ENCODE measurements around the gene RNU2-63P.
"Not testable (repeated sequence)": the region's sequence is repeated elsewhere in the genome, so short reads cannot be mapped to it uniquely, and the experiment has no call there.

Gene RNU2-63P

GRCh38 chr2:88028931-88029330 lies 12.6 kb upstream of the RNU2-63P start:
- DNase-seq (ENCODE audit: low read depth), result no peak

- no peak for DNase-seq (ENCODE audit: low read depth)
Observed at GRCh38 chr2:88027697-88028389, 11.5 kb upstream of the RNU2-63P start.

GRCh38 chr2:88024509-88024908 lies 8.2 kb upstream of the RNU2-63P start:
- no peak for DNase-seq (ENCODE audit: low read depth)

DNA sequence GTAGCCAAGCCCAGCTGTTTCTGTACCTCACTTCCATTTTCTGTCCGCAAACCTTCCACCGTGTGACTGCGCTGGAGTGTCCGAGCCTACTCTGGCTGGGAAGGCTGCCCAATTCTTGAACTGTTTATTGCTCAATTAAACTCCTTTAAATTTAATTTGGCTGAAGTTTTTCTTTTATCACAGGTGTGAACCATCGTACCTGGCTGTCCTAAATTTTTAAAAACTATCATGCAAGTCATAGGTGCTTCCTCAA lies 6.2 kb upstream of the RNU2-63P start:
- DNase-seq (ENCODE audit: low read depth), result no peak

DNA sequence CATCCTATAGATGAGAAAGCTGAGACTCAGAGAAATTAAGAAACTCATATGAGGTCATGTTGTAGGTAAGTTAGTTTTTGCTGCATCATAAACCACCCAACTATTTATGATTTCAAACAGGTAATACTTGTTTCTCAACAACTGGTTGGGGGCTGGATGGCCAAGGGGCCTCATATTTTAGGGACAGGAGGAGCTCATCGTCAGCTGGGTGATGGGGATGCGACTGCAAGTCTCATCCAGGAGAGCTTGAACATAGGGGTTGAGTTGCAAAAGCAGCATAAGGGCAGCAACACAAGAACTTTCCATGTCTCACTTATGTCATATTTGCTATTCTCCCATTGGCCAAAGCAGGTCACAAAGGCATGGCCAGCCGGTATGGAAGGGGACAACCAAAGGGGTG lies 3.6 kb upstream of the RNU2-63P start:
- DNase-seq (ENCODE audit: low read depth), result no peak

- no peak for DNase-seq (ENCODE audit: low read depth)
Observed at GRCh38 chr2:88018909-88019308, 2.6 kb upstream of the RNU2-63P start.

DNA sequence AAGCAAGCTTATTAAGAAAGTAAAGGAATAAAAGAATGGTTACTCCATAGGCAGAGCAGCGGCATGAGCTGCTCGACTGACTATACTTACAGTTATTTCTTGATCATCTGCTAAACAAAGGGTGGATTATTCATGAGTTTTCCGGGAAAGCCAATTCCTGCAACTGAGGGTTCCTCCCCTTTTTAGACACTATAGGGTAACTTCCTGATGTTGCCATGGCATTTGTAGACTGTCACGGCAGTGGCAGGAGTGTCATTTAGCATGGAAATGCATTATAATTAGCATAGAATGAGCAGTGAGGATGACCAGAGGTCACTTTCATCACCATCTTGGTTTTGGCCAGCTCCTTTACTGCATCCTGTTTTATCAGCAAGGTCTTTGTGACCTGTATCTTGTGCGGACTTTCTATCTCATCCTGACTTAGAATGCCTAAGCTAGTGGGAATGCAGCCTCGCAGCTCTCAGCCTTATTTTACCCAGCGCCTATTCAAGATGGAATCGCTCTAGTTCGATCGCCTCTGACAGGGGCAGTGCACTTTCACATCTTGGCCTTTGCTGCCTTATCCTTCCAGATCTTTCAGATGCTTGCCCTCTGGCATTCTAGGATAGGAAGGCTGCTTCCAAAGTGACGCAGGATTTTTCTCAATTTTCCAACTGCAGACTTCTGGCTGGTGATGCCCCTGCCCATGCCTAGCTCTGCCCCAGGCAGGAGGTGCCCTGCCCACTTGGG lies 1.9 kb upstream of the RNU2-63P start:
- not testable (repeated sequence) for DNase-seq (ENCODE audit: low read depth)

- DNase-seq (ENCODE audit: low read depth), result not testable (repeated sequence)
Observed at GRCh38 chr2:88017780-88018038, 1.4 kb upstream of the RNU2-63P start.

GRCh38 chr2:88016960-88017779 lies 823 bp upstream of the RNU2-63P start:
- DNase-seq (ENCODE audit: low read depth), result no peak

DNA sequence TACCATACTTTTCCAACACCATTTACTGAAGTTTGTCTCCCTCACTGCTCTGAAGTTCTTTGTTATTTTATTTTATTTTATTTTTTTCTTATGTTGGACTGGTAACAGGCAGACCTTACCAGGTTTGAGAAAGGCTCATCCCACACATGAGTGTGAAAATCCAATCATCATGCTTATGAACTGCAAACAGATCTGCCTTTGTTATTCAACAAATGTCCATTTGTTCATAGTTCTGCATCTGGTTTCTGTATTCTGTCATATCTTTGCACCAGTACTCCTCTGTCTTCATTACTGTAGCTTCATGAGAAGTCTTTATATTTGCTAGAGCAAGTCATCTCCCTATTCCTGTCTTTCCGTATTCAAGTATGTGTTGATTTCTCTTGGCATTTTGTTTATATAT lies 5.3 kb downstream of the RNU2-63P start:
- DNase-seq (ENCODE audit: low read depth), result no peak

GRCh38 chr2:88010136-88010535 lies 6.2 kb downstream of the RNU2-63P start:
- no peak for DNase-seq (ENCODE audit: low read depth)

- DNase-seq (ENCODE audit: low read depth), result no peak
Observed at GRCh38 chr2:88006912-88007439, 9.4 kb downstream of the RNU2-63P start.

DNA sequence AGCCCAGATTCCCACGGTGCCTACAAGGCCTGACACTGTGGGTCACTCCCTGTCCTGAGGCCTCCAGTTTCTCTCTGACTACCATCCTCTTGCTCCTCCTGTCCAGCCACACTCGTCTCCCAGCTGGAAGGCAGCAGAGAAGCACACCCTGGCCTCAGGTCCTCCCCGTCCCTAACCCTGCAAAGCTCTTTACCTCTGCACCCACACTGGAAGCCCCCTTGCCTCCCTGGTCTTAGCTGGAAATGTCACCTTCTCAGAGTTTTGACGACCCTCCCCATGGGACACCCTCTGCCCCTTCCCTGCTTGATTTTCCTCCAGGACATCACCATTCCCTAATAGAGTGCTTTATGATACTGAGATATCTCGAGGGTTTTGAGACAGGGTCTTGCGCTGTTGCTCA lies 10.6 kb downstream of the RNU2-63P start:
- DNase-seq (ENCODE audit: low read depth), result no peak

GRCh38 chr2:88003074-88003755 lies 13.1 kb downstream of the RNU2-63P start:
- DNase-seq (ENCODE audit: low read depth), result no peak

DNA sequence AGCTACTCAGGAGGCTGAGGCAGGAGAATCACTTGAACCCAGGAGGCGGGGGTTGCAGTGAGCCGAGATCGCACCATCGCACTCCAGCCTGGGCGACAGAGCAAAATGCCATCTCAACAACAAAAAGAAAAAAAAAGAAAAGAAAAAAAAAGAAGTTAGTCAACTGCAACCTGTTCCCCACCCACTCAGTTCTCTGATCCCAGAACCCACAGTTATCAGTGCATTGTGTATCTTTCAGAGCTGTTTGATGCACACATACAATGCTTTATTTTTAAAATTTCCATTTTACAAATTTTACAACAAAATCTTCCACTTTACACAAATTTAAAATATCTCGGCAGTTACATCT lies 14.0 kb downstream of the RNU2-63P start:
- DNase-seq (ENCODE audit: low read depth), result no peak

GRCh38 chr2:88000474-88000873 lies 15.9 kb downstream of the RNU2-63P start:
- DNase-seq (ENCODE audit: low read depth), result not testable (repeated sequence)

GRCh38 chr2:87996570-87996969 lies 19.8 kb downstream of the RNU2-63P start:
- no peak for DNase-seq (ENCODE audit: low read depth)

DNA sequence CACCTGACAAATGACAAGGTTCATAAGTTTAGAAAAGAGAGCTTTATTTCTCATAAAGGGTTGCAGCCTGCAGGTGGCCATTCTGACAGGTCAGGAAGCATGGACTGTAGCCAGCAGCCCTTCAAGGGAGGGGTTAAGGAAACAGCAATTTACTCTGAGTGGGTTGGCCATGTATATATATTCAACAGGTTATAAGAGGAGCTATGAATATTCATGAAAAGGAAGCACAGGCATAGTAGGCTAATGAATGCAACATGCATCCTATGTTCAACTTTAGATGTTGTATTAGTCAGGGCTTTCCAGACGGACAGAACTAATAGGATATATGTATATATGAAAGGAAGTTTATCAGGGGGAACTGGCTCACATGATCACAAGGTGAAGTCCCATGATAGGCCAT lies 20.6 kb downstream of the RNU2-63P start:
- no peak for DNase-seq (ENCODE audit: low read depth)

DNA sequence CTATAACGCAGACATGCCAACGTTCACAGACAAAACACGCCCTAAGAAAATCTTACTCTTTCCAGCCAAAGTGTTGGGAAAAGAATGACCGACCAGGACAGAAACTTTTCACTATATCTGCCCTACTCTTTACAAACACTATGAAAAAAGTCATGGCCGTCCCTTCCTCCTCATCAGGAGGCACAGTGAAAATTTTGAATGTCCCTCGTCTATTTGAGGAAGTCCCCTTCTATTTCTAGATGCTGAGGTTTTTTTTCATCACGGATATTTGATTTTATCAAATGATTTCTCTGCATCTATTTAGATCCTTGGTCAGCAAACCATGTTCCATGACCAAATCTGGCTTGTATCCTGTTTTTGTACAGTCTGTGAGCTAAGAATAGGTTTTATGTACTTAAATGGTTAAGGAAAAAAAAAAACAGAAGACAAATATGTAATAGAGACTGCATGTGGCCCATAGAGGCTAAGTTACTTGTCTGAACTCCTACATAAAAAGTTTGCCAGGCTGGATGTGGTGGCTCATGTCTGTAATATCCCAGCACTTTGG lies 22.0 kb downstream of the RNU2-63P start:
- not testable (repeated sequence) for DNase-seq (ENCODE audit: low read depth)

DNA sequence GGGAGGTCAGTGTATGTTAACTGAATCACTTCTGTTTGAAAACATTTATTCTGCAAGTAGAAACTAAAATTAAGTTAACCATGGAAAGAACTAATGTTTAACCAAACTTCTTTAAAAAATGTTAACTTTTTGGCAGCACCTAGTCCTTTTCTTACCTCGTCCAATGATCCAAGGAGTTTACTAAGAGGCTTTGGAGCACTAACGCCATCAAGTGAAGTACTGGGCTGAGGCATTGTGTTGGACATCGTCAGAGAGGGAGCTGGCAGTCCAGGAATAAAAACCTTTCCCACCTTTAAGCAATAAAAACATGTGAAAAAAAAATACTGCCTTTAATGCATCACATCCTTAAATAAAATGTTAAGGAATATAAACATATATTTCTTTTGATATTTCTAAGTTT lies 23.8 kb downstream of the RNU2-63P start:
- not testable (repeated sequence) for DNase-seq (ENCODE audit: low read depth)

- DNase-seq (ENCODE audit: low read depth), result not testable (repeated sequence)
Observed at GRCh38 chr2:87987473-87987872, 28.9 kb downstream of the RNU2-63P start.

DNA sequence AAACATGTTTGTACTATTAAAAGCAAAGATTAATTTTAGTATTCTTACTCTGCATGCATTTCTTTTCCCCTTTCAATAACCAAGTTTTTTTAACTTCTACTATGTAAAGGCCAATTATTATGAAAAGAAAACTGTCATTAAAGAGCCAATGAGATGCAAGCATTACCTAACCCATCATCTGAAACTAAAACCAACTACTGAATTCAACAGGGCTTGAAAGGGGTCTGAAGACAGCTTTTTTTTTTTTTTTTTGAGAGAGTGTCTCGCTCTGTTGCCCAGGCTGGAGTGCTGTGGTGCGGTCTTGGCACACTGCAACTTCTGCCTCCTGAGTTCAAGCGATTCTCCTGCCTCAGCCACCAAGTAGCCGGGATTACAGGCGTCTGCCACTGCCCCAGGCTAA lies 30.4 kb downstream of the RNU2-63P start:
- DNase-seq (ENCODE audit: low read depth), result not testable (repeated sequence)

All from activated T-helper 9 cell treated with anti-CD3 and anti-CD28 coated beads, Interleukin-2, amount 50 U/mL, for 16 hours (primary cell).